ENCODE data around the gene PROX2. TPM values are rescaled to one million over a fixed set of nuclear protein-coding genes. Genes with fewer than 3 reads are reported as not detected.

The PROX2 gene
- total RNA-seq, 4 donors from 2014 or later: not detected

DNA sequence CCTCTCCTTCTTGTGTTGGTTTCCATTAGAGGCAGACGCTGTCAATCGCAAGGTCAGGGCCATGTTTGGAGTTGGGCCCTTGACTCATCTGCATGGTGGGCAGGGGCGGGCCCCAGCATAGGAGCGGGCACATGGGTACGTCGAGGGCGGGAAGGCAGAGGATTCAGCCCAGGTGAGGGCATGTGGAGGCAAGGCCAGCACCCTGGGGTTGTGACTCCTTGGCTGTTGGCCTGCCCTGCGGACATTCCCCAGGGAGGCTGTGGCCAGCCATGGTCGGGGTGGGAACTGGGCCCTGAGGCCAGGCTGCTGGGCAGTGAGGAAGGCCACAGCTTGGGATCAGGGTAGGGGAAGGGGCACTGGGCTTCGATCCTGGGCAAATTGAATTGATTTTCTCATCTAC is 36.9 kb upstream of the PROX2 start:
- WGBS, 2 donors: 91 to 93% methylated on average over 9 to 10 of the region's 10 CpGs
- no peak for DNase-seq (ENCODE audit: low spot score in 2 of 2)
- Histone ChIP-seq H3K27me3 (no peaks in the 10 kb centered on the region), H3K4me3 (no peak overlapping the region), H3K27ac (no peak overlapping the region), H3K9me3 (no peaks in the 10 kb centered on the region), H3K4me1 (peaks cover 0 to 48% (median 20%) of the 10 kb centered on the region in 4 donors), H3K36me3 (no peaks in the 10 kb centered on the region)
- TF ChIP-seq POLR2A (IDR thresholded peaks at IDR 0.05): no peak
- no peak for TF ChIP-seq EP300 (IDR thresholded peaks at IDR 0.05)
- TF ChIP-seq, protein P1, sequence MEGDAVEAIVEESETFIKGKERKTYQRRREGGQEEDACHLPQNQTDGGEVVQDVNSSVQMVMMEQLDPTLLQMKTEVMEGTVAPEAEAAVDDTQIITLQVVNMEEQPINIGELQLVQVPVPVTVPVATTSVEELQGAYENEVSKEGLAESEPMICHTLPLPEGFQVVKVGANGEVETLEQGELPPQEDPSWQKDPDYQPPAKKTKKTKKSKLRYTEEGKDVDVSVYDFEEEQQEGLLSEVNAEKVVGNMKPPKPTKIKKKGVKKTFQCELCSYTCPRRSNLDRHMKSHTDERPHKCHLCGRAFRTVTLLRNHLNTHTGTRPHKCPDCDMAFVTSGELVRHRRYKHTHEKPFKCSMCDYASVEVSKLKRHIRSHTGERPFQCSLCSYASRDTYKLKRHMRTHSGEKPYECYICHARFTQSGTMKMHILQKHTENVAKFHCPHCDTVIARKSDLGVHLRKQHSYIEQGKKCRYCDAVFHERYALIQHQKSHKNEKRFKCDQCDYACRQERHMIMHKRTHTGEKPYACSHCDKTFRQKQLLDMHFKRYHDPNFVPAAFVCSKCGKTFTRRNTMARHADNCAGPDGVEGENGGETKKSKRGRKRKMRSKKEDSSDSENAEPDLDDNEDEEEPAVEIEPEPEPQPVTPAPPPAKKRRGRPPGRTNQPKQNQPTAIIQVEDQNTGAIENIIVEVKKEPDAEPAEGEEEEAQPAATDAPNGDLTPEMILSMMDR (IDR thresholded peaks at IDR 0.05): no peak

DNA sequence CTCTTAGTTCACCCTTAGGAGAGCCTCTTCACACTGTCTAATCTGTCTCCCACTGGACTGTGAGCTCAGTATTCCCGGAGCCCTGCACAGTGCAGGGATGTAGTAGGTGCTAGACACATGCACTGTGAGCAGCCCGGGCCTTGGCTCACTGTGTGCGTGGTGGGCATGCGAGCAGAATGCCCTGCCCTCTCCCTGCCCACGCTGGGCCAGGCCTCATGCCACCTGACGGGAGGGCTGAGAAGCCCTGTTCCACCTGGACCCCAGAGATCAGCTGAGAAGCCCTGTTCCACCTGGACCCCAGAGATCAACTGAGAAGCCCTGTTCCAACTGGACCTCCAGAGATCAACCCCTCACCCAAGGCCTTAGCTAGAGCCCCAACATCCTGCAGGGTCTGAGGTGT is 36.2 kb upstream of the PROX2 start:
- 86 to 100% methylated on average over 2 to 6 of the region's 6 CpGs for WGBS, 2 donors

DNA sequence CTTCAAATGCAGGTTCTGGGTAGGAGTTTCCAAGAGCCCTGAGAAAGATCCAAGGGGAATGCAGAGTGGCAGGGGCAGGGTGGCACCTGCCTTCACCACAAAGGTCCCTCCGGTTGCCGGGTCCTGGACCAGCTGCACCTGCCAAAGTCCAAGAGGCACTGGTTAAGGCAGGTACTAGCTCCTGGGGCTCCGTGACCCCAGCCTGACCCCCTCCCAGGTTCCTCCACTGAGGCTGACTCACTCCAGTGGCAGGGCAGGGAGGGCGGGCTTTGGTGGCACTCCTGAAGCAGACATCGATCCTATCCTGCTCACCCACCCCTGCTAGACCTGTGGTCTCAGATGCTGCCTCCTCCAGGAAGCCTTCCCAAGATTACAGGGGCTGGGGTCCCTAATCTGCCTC is 35.8 kb upstream of the PROX2 start:
- TF ChIP-seq EP300 (IDR thresholded peaks at IDR 0.05): no peak
- no peak for TF ChIP-seq POLR2A (IDR thresholded peaks at IDR 0.05)
- TF ChIP-seq, protein P1 (IDR thresholded peaks at IDR 0.05): no peak
- WGBS, 2 donors: 89 to 91% methylated on average over 5 of the region's 5 CpGs
- H3K4me3 ChIP-seq: no peak overlapping the region
- DNase-seq (ENCODE audit: low spot score in 2 of 2): no peak
- no peaks in the 10 kb centered on the region for H3K9me3 ChIP-seq
- H3K27me3 ChIP-seq: no peaks in the 10 kb centered on the region
- H3K27ac ChIP-seq: no peak overlapping the region
- H3K4me1 ChIP-seq: peaks cover 0 to 45% (median 14%) of the 10 kb centered on the region in 4 donors
- H3K36me3 ChIP-seq: peaks cover 0 to 5% (median 0%) of the 10 kb centered on the region in 3 donors

More for the DNA sequence above, 36.2 kb upstream of the PROX2 start:
- Histone ChIP-seq H3K36me3 (peaks cover 0 to under 1% (median 0%) of the 10 kb centered on the region in 3 donors), H3K4me3 (no peak overlapping the region), H3K4me1 (peaks cover 0 to 48% (median 13%) of the 10 kb centered on the region in 4 donors), H3K27ac (no peak overlapping the region), H3K9me3 (no peaks in the 10 kb centered on the region), H3K27me3 (no peaks in the 10 kb centered on the region)
- no peak for DNase-seq (ENCODE audit: low spot score in 2 of 2)
- TF ChIP-seq EP300 (IDR thresholded peaks at IDR 0.05): no peak
- no peak for TF ChIP-seq POLR2A (IDR thresholded peaks at IDR 0.05)
- TF ChIP-seq, protein P1 (IDR thresholded peaks at IDR 0.05): no peak

DNA sequence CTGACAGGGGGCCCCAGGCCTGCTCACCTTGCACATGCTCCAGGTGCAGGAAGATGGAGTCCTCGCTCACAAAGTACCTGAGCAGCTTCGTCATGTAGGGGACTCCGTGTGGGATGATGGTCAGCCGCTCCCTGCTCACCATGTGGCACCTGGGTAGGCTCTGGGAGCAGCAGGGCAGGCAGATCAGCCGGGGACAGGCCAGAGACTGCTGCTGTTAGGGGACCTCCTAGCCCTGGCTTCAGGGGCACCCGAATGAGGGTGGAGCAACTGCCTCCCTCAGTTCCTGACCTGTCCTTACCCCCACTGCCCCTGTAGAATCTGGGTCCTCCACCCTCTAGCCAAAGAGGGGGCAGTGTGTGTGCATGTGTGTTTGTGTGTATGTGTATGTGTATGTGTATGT is 35.3 kb upstream of the PROX2 start:
- TF ChIP-seq POLR2A (IDR thresholded peaks at IDR 0.05): no peak
- no peak for TF ChIP-seq EP300 (IDR thresholded peaks at IDR 0.05)
- TF ChIP-seq, protein P1 (IDR thresholded peaks at IDR 0.05): no peak
- DNase-seq (ENCODE audit: low spot score in 2 of 2): no peak
- H3K27me3 ChIP-seq: no peaks in the 10 kb centered on the region
- H3K4me3 ChIP-seq: no peak overlapping the region
- H3K9me3 ChIP-seq: no peaks in the 10 kb centered on the region
- H3K36me3 ChIP-seq: peaks cover 0 to 8% (median 0%) of the 10 kb centered on the region in 3 donors
- 89 to 92% methylated on average over 5 to 6 of the region's 6 CpGs for WGBS, 2 donors
- H3K27ac ChIP-seq: no peak overlapping the region
- peaks cover 0 to 40% (median 14%) of the 10 kb centered on the region in 4 donors for H3K4me1 ChIP-seq

DNA sequence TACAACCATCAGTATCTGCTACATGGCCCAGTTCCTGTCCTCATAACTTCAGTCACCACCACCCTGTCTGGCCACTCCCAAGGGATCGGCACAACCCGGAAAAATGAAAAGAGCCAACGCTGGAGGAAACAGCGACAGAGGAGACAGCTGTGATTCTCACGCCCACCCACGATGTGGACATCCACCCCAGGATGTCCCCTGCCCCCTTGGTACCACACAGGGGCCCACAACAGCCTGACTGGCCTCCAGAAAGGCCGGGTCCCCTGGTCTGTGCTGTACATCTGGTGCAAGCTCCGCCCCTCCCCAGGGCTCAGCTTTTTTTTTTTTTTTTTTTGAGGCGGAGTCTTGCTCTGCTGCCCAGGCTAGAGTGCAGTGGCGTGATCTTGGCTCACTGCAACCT is 34.6 kb upstream of the PROX2 start:
- H3K4me1 ChIP-seq: peaks cover 0 to 40% (median 14%) of the 10 kb centered on the region in 4 donors
- H3K36me3 ChIP-seq: peaks cover 0 to 8% (median 0%) of the 10 kb centered on the region in 3 donors
- TF ChIP-seq, protein P1 (IDR thresholded peaks at IDR 0.05): no peak
- no peak for TF ChIP-seq EP300 (IDR thresholded peaks at IDR 0.05)
- no peak for TF ChIP-seq POLR2A (IDR thresholded peaks at IDR 0.05)
- H3K9me3 ChIP-seq: no peaks in the 10 kb centered on the region
- no peak for DNase-seq (ENCODE audit: low spot score in 2 of 2)
- WGBS, 2 donors: 57 to 62% methylated on average over 10 of the region's 10 CpGs
- H3K27ac ChIP-seq: no peak overlapping the region
- no peak overlapping the region for H3K4me3 ChIP-seq
- no peaks in the 10 kb centered on the region for H3K27me3 ChIP-seq
